ENCODE measurements around the gene NKG7.

The NKG7 gene

GRCh38 chr19:51327066-51328001 lies 45.1 kb downstream of the NKG7 start:
- Histone ChIP-seq H2AFZ (ENCODE audit: low read length) (no peak overlapping the region), H3K4me3 (ENCODE audit: low read depth, low read length, poor library complexity, severe bottlenecking) (no peak overlapping the region), H3K9me3 (ENCODE audit: low read length) (no peaks in the 10 kb centered on the region), H3K36me3 (ENCODE audit: insufficient read depth, low read length) (no peaks in the 10 kb centered on the region; the same call in 1 of the 2 replicates), H3K9me2 (ENCODE audit: low read depth, low read length) (no peaks in the 10 kb centered on the region), H3K79me2 (ENCODE audit: insufficient read depth, low read length) (no peaks in the 10 kb centered on the region), H3K27me3 (ENCODE audit: insufficient read depth, low read length) (no peaks in the 10 kb centered on the region), H3K9ac (ENCODE audit: low read length) (no peak overlapping the region), H3F3A (ENCODE audit: insufficient read depth, low read length) (no peaks in the 10 kb centered on the region), H3K4me2 (ENCODE audit: low read length) (no peak overlapping the region), H4K20me1 (ENCODE audit: insufficient read depth, low read length) (no peaks in the 10 kb centered on the region), H3K4me1 (ENCODE audit: insufficient read depth, low read length, severe bottlenecking) (no peaks in the 10 kb centered on the region), H3K27ac (ENCODE audit: low read depth, low read length, poor library complexity, severe bottlenecking) (no peak overlapping the region)
- TF ChIP-seq CTCF (IDR thresholded peaks at IDR 0.05; ENCODE audit: low read length), result no peak
- TF ChIP-seq EZH2 (IDR thresholded peaks at IDR 0.05; ENCODE audit: borderline replicate concordance, low read length), result no peak

GRCh38 chr19:51326216-51327065 lies 46.0 kb downstream of the NKG7 start:
- Histone ChIP-seq H3K27ac (ENCODE audit: low read depth, low read length, poor library complexity, severe bottlenecking) (no peak overlapping the region), H3K9ac (ENCODE audit: low read length) (no peak overlapping the region), H3K9me2 (ENCODE audit: low read depth, low read length) (no peaks in the 10 kb centered on the region), H3F3A (ENCODE audit: insufficient read depth, low read length) (no peaks in the 10 kb centered on the region), H3K4me2 (ENCODE audit: low read length) (no peak overlapping the region), H3K4me1 (ENCODE audit: insufficient read depth, low read length, severe bottlenecking) (no peaks in the 10 kb centered on the region), H3K36me3 (ENCODE audit: insufficient read depth, low read length) (no peaks in the 10 kb centered on the region), H4K20me1 (ENCODE audit: insufficient read depth, low read length) (no peaks in the 10 kb centered on the region), H2AFZ (ENCODE audit: low read length) (no peak overlapping the region), H3K79me2 (ENCODE audit: insufficient read depth, low read length) (no peaks in the 10 kb centered on the region), H3K4me3 (ENCODE audit: low read depth, low read length, poor library complexity, severe bottlenecking) (no peak overlapping the region), H3K9me3 (ENCODE audit: low read length) (no peaks in the 10 kb centered on the region), H3K27me3 (ENCODE audit: insufficient read depth, low read length) (no peaks in the 10 kb centered on the region)
- TF ChIP-seq EZH2 (IDR thresholded peaks at IDR 0.05; ENCODE audit: borderline replicate concordance, low read length) (no peak), CTCF (IDR thresholded peaks at IDR 0.05; ENCODE audit: low read length) (no peak)

- H3K27ac ChIP-seq (ENCODE audit: low read depth, low read length, poor library complexity, severe bottlenecking), result no peak overlapping the region
- no peak overlapping the region for H3K4me3 ChIP-seq (ENCODE audit: low read depth, low read length, poor library complexity, severe bottlenecking)
- TF ChIP-seq EZH2 (IDR thresholded peaks at IDR 0.05; ENCODE audit: borderline replicate concordance, low read length) (no peak), CTCF (IDR thresholded peaks at IDR 0.05; ENCODE audit: low read length) (no peak)
- no peaks in the 10 kb centered on the region for H3K79me2 ChIP-seq (ENCODE audit: insufficient read depth, low read length)
- H3K4me1 ChIP-seq (ENCODE audit: insufficient read depth, low read length, severe bottlenecking), result no peaks in the 10 kb centered on the region
- H4K20me1 ChIP-seq (ENCODE audit: insufficient read depth, low read length), result no peaks in the 10 kb centered on the region
- H3K27me3 ChIP-seq (ENCODE audit: insufficient read depth, low read length), result no peaks in the 10 kb centered on the region
- no peaks in the 10 kb centered on the region for H3F3A ChIP-seq (ENCODE audit: insufficient read depth, low read length)
- no peak overlapping the region for H2AFZ ChIP-seq (ENCODE audit: low read length)
- no peaks in the 10 kb centered on the region for H3K9me2 ChIP-seq (ENCODE audit: low read depth, low read length)
- no peaks in the 10 kb centered on the region for H3K9me3 ChIP-seq (ENCODE audit: low read length)
- no peak overlapping the region for H3K9ac ChIP-seq (ENCODE audit: low read length)
- no peak overlapping the region for H3K4me2 ChIP-seq (ENCODE audit: low read length)
- no peaks in the 10 kb centered on the region for H3K36me3 ChIP-seq (ENCODE audit: insufficient read depth, low read length)
Observed at GRCh38 chr19:51325161-51325976, 47.1 kb downstream of the NKG7 start.

Data from OCI-LY1 (cell line).